Prostate gland (tissue), 2 donors: ENCODE data around the gene FCN2. TPM values are rescaled to one million over a fixed set of nuclear protein-coding genes. Genes with fewer than 3 reads are reported as not detected.

Source experiments
- DNase-seq: peaks from one replicate; pipeline ENCODE4 v3.0.0-alpha.2; 2019; ENCODE audit warnings: low spot score
- H3K27ac ChIP-seq, 2 donors: fragments of 200-600 bp; sonication (generic); 2 replicates each; pipeline ENCODE4 v1.5.1; 2017 to 2019
- H3K27me3 ChIP-seq: fragments of 200-600 bp; sonication (generic); replicated peaks from 2 replicates; pipeline ENCODE4 v1.5.1; 2019; ENCODE audit not compliant: insufficient read depth
- H3K36me3 ChIP-seq, 2 donors: fragments of 200-600 bp; sonication (generic); 1 replicate in 1 of 2; 2 replicates in 1 of 2; pipeline versions ENCODE4 v1.5.1 to v1.8.1; 2017 to 2019
- H3K4me1 ChIP-seq: fragments of 200-600 bp; sonication (generic); replicated peaks from 2 replicates; pipeline ENCODE4 v1.5.1; 2019
- H3K4me3 ChIP-seq, 2 donors: fragments of 200-600 bp; sonication (generic); 2 replicates each; pipeline ENCODE4 v1.5.1; 2017 to 2019
- H3K9me3 ChIP-seq: fragments of 200-600 bp; sonication (generic); 2 replicates; pipeline ENCODE4 v1.5.1; 2017
- POLR2A ChIP-seq: fragments of 450-650 bp; IDR thresholded peaks from one replicate; pipeline ENCODE4 v1.6.1; 2016; ENCODE audit warnings: antibody characterized with exemption, mild to moderate bottlenecking
- WGBS: methylation state at CpG from one replicate; pipeline ENCODE4 v1.1.5; 2018; 5-methylcytosine and 5-hydroxymethylcytosine counted together
- intact Hi-C: fragments of 100-400 bp; cut with DNase I; formaldehyde crosslinking; loops from one replicate; pipeline ENCODE4 v1.14.2; 2022
- microRNA-seq: library from miRNA; unstranded; fragments of <30 nt; microRNA quantifications from one replicate; pipeline ENCODE4, GENCODE V29; 2016
- small RNA-seq, 2 donors: library from RNA; depleted of rRNA; stranded (forward); fragments of <200 nt; gene quantifications; one replicate each; pipeline ENCODE3, GENCODE V24; 2016
- total RNA-seq, 2 donors: library from RNA; depleted of rRNA; stranded (reverse); fragments of >200 nt; gene quantifications; one replicate each; pipeline ENCODE4 v1.1.0, GENCODE V29; 2016

Gene FCN2
- total RNA-seq, 2 donors from 2014 or later = 2.4 TPM; not detected in 1

- Histone ChIP-seq H3K4me1 (no peaks in the 10 kb centered on the region), H3K27me3 (peaks cover 4% of the 10 kb centered on the region)
- 64% methylated on average over 13 of the region's 13 CpGs for WGBS
Observed at GRCh38 chr9:134936346-134937163, 55.9 kb downstream of the FCN2 start.

More at GRCh38 chr9:134936346-134937163, 55.9 kb downstream of the FCN2 start:
- Histone ChIP-seq H3K27ac (no peak overlapping the region), H3K9me3 (no peaks in the 10 kb centered on the region), H3K4me3 (no peak overlapping the region), H3K36me3 (no peaks in the 10 kb centered on the region)
- no peak for TF ChIP-seq POLR2A
- DNase-seq = no peak
- intact Hi-C loops = no loop called here

Small RNA genes within 50 kb of the gene (microRNA-seq; reads per million reads assigned to microRNA genes)
- not detected for gene MIR3689A
- gene MIR3689B = not detected
- not detected for gene MIR3689C
- gene MIR3689D1 = not detected
- not detected for gene MIR3689D2
- gene MIR3689E = not detected
- gene MIR3689F = 0.34 reads per million

Small RNA genes within 50 kb of the gene (small RNA-seq; reads per million reads assigned to genes)
- gene AL603650.1 (0 reads per million in 2 donors), gene MIR3689A (0 reads per million in 2 donors), gene MIR3689B (0 reads per million in 2 donors), gene MIR3689C (0 reads per million in 2 donors), gene MIR3689D1 (0 reads per million in 2 donors), gene MIR3689D2 (0 reads per million in 2 donors), gene MIR3689E (0 reads per million in 2 donors), gene MIR3689F (0 reads per million in 2 donors)

Other genes starting within 250 kb of the FCN2 start
- gene COL5A1, start 239.0 kb upstream of the FCN2 start, total RNA-seq = 10 to 100 TPM; 16.9 to 36.0 TPM
- gene FCN1, start 37.1 kb downstream of the FCN2 start, total RNA-seq = under 1 TPM; 0.23 to 0.34 TPM
- gene OLFM1, start 206.9 kb downstream of the FCN2 start, total RNA-seq = 10 to 100 TPM; 11.7 to 23.3 TPM